ENCODE data around the gene ZNRF2. TPM values are rescaled to one million over a fixed set of nuclear protein-coding genes. Genes with fewer than 3 reads are reported as not detected.

Gene ZNRF2
- total and polyA plus RNA-seq, 2 donors (not counting 1 experiment from before 2014, with no cell fraction given) = 2.6 to 7.9 TPM

- no peak overlapping the region for H2AFZ ChIP-seq (ENCODE audit: low read length)
- H3K4me1 ChIP-seq (ENCODE audit: control insufficient read depth, extremely low read depth, insufficient read depth, low read length) = no peaks in the 10 kb centered on the region
- H3K4me3 ChIP-seq (replicated peaks in 1 of 4; ENCODE audit: control extremely low read depth in 1 of 4, insufficient read depth in 1 of 4, low read depth in 3 of 4, low read length in 4 of 4) = no peak overlapping the region
- H4K20me1 ChIP-seq (ENCODE audit: control insufficient read depth, extremely low read depth, insufficient read depth, low read length) = no peaks in the 10 kb centered on the region
- no peak overlapping the region for H3K27ac ChIP-seq (ENCODE audit: insufficient read depth, low read length)
- no peaks in the 10 kb centered on the region for H3K79me2 ChIP-seq (ENCODE audit: control insufficient read depth, insufficient read depth, low read length)
- H3K4me2 ChIP-seq (ENCODE audit: extremely low read depth, insufficient read depth, low read length) = no peak overlapping the region
- no peak for DNase-seq (ENCODE audit: low read depth in 2 of 2)
- H3K36me3 ChIP-seq (ENCODE audit: control insufficient read depth, insufficient read depth, low read length) = no peaks in the 10 kb centered on the region
- peaks cover 9% of the 10 kb centered on the region for H3K27me3 ChIP-seq (ENCODE audit: control insufficient read depth, insufficient read depth, low read length)
- TF ChIP-seq EZH2 (IDR thresholded peaks at IDR 0.05; ENCODE audit: low read length, missing control alignments) = no peak
- no peak for TF ChIP-seq CTCF (conservative IDR thresholded peaks at IDR 0.05 in 1 of 2, IDR thresholded peaks at IDR 0.05 in 1 of 2; ENCODE audit: low read depth in 1 of 2, low read length in 2 of 2)
- no peaks in the 10 kb centered on the region for H3K9me3 ChIP-seq (ENCODE audit: control insufficient read depth, insufficient read depth, low read depth, low read length)
- H3K9ac ChIP-seq (ENCODE audit: insufficient read depth, low read length) = no peak overlapping the region
These were observed 38.5 kb upstream of the ZNRF2 start for GRCh38 chr7:30245913-30246312.

GRCh38 chr7:30246392-30246791 is 38.0 kb upstream of the ZNRF2 start:
- no peak overlapping the region for H2AFZ ChIP-seq (ENCODE audit: low read length)
- DNase-seq (ENCODE audit: low read depth in 2 of 2) = no peak
- H3K79me2 ChIP-seq (ENCODE audit: control insufficient read depth, insufficient read depth, low read length) = no peaks in the 10 kb centered on the region
- H3K4me2 ChIP-seq (ENCODE audit: extremely low read depth, insufficient read depth, low read length) = no peak overlapping the region
- peaks cover 9% of the 10 kb centered on the region for H3K27me3 ChIP-seq (ENCODE audit: control insufficient read depth, insufficient read depth, low read length)
- no peak overlapping the region for H3K27ac ChIP-seq (ENCODE audit: insufficient read depth, low read length)
- H3K4me1 ChIP-seq (ENCODE audit: control insufficient read depth, extremely low read depth, insufficient read depth, low read length) = no peaks in the 10 kb centered on the region
- no peaks in the 10 kb centered on the region for H3K9me3 ChIP-seq (ENCODE audit: control insufficient read depth, insufficient read depth, low read depth, low read length)
- no peak overlapping the region for H3K4me3 ChIP-seq (replicated peaks in 1 of 4; ENCODE audit: control extremely low read depth in 1 of 4, insufficient read depth in 1 of 4, low read depth in 3 of 4, low read length in 4 of 4)
- H4K20me1 ChIP-seq (ENCODE audit: control insufficient read depth, extremely low read depth, insufficient read depth, low read length) = no peaks in the 10 kb centered on the region
- no peak overlapping the region for H3K9ac ChIP-seq (ENCODE audit: insufficient read depth, low read length)
- TF ChIP-seq CTCF (conservative IDR thresholded peaks at IDR 0.05 in 1 of 2, IDR thresholded peaks at IDR 0.05 in 1 of 2; ENCODE audit: low read depth in 1 of 2, low read length in 2 of 2) (no peak), EZH2 (IDR thresholded peaks at IDR 0.05; ENCODE audit: low read length, missing control alignments) (no peak)
- no peaks in the 10 kb centered on the region for H3K36me3 ChIP-seq (ENCODE audit: control insufficient read depth, insufficient read depth, low read length)

- DNase-seq (ENCODE audit: low read depth in 2 of 2) = no peak
- Histone ChIP-seq H3K9ac (ENCODE audit: insufficient read depth, low read length) (no peak overlapping the region), H4K20me1 (ENCODE audit: control insufficient read depth, extremely low read depth, insufficient read depth, low read length) (no peaks in the 10 kb centered on the region), H3K27ac (ENCODE audit: insufficient read depth, low read length) (no peak overlapping the region), H2AFZ (ENCODE audit: low read length) (no peak overlapping the region), H3K79me2 (ENCODE audit: control insufficient read depth, insufficient read depth, low read length) (no peaks in the 10 kb centered on the region), H3K9me3 (ENCODE audit: control insufficient read depth, insufficient read depth, low read depth, low read length) (no peaks in the 10 kb centered on the region), H3K4me2 (ENCODE audit: extremely low read depth, insufficient read depth, low read length) (no peak overlapping the region), H3K36me3 (ENCODE audit: control insufficient read depth, insufficient read depth, low read length) (no peaks in the 10 kb centered on the region), H3K4me3 (replicated peaks in 1 of 4; ENCODE audit: control extremely low read depth in 1 of 4, insufficient read depth in 1 of 4, low read depth in 3 of 4, low read length in 4 of 4) (no peak overlapping the region), H3K4me1 (ENCODE audit: control insufficient read depth, extremely low read depth, insufficient read depth, low read length) (no peaks in the 10 kb centered on the region), H3K27me3 (ENCODE audit: control insufficient read depth, insufficient read depth, low read length) (peaks cover 9% of the 10 kb centered on the region)
- TF ChIP-seq CTCF (conservative IDR thresholded peaks at IDR 0.05 in 1 of 2, IDR thresholded peaks at IDR 0.05 in 1 of 2; ENCODE audit: low read depth in 1 of 2, low read length in 2 of 2) = no peak
- no peak for TF ChIP-seq EZH2 (IDR thresholded peaks at IDR 0.05; ENCODE audit: low read length, missing control alignments)
These were observed 36.6 kb upstream of the ZNRF2 start for GRCh38 chr7:30247541-30248401.

All from fibroblast of lung (primary cell).